ENCODE measurements around the gene ABHD14A. TPM values are rescaled to one million over a fixed set of nuclear protein-coding genes. Genes with fewer than 3 reads are reported as not detected.

The ABHD14A gene
- polyA plus RNA-seq, 5 donors = 19.3 to 33.6 (median 23.2) TPM

- no peak for DNase-seq
Observed at GRCh38 chr3:52017586-52017985, 42.7 kb downstream of the ABHD14A start.

GRCh38 chr3:52018319-52019000, 43.6 kb downstream of the ABHD14A start:
- DNase-seq = no peak

- DNase-seq = no peak
Observed at GRCh38 chr3:52019352-52020080, 44.7 kb downstream of the ABHD14A start.

GRCh38 chr3:52020796-52021195, 45.9 kb downstream of the ABHD14A start:
- DNase-seq = no peak

- no peak for DNase-seq
Observed at GRCh38 chr3:52021489-52022268, 46.8 kb downstream of the ABHD14A start.

GRCh38 chr3:52022323-52023100, 47.6 kb downstream of the ABHD14A start:
- no peak for DNase-seq

- DNase-seq = no peak
Observed at GRCh38 chr3:52023101-52023770, 48.4 kb downstream of the ABHD14A start.

GRCh38 chr3:52023860-52024764, 49.2 kb downstream of the ABHD14A start:
- DNase-seq = no peak

GRCh38 chr3:52024765-52025452, 50.0 kb downstream of the ABHD14A start:
- DNase-seq = no peak

GRCh38 chr3:52025453-52025852, 50.6 kb downstream of the ABHD14A start:
- DNase-seq = no peak

GRCh38 chr3:52026041-52026440, 51.2 kb downstream of the ABHD14A start:
- DNase-seq = no peak

- DNase-seq = no peak
Observed at GRCh38 chr3:52028572-52028971, 53.7 kb downstream of the ABHD14A start.

- DNase-seq = no peak
Observed at GRCh38 chr3:52029053-52029452, 54.2 kb downstream of the ABHD14A start.

- DNase-seq = no peak
Observed at GRCh38 chr3:52029535-52029934, 54.7 kb downstream of the ABHD14A start.

Other genes starting within 250 kb of the ABHD14A start
- not detected for gene IQCF6, start 195.8 kb upstream of the ABHD14A start, polyA plus RNA-seq (ENCODE audit: insufficient read depth in 1 of 5, insufficient read length in 5 of 5, low replicate concordance in 1 of 5)
- not detected for gene IQCF2, start 113.4 kb upstream of the ABHD14A start, polyA plus RNA-seq (ENCODE audit: insufficient read depth in 1 of 5, insufficient read length in 5 of 5, low replicate concordance in 1 of 5)
- gene IQCF5, start 99.5 kb upstream of the ABHD14A start, polyA plus RNA-seq (ENCODE audit: insufficient read depth in 1 of 5, insufficient read length in 5 of 5, low replicate concordance in 1 of 5) = not detected
- gene IQCF1, start 71.7 kb upstream of the ABHD14A start, polyA plus RNA-seq (ENCODE audit: insufficient read depth in 1 of 5, insufficient read length in 5 of 5, low replicate concordance in 1 of 5) = under 1 TPM in 1 of 5 donors, not detected in 4; 0.15 TPM
- 10 to 100 TPM; 13.4 to 26.3 (median 18.9) TPM for gene RRP9, start 33.2 kb upstream of the ABHD14A start, polyA plus RNA-seq (ENCODE audit: insufficient read depth in 1 of 5, insufficient read length in 5 of 5, low replicate concordance in 1 of 5)
- gene PARP3, start 32.7 kb upstream of the ABHD14A start, polyA plus RNA-seq (ENCODE audit: insufficient read depth in 1 of 5, insufficient read length in 5 of 5, low replicate concordance in 1 of 5) = 10 to 100 TPM; 16.3 to 24.2 (median 20.1) TPM
- gene GPR62, start 19.7 kb upstream of the ABHD14A start, polyA plus RNA-seq (ENCODE audit: insufficient read depth in 1 of 5, insufficient read length in 5 of 5, low replicate concordance in 1 of 5) = under 1 TPM; 0.18 to 0.38 (median 0.28) TPM
- 10 to 100 TPM; 35.7 to 67.3 (median 47.7) TPM for gene PCBP4, start 7.6 kb upstream of the ABHD14A start, polyA plus RNA-seq (ENCODE audit: insufficient read depth in 1 of 5, insufficient read length in 5 of 5, low replicate concordance in 1 of 5)
- gene ABHD14B, start 1.0 kb upstream of the ABHD14A start, polyA plus RNA-seq (ENCODE audit: insufficient read depth in 1 of 5, insufficient read length in 5 of 5, low replicate concordance in 1 of 5) = 10 to 100 TPM; 43.4 to 52.4 (median 50.6) TPM
- 10 to 100 TPM; 28.7 to 43.1 (median 37.4) TPM for gene ACY1, start 8.5 kb downstream of the ABHD14A start, polyA plus RNA-seq (ENCODE audit: insufficient read depth in 1 of 5, insufficient read length in 5 of 5, low replicate concordance in 1 of 5)
- gene RPL29, start 20.8 kb downstream of the ABHD14A start, polyA plus RNA-seq (ENCODE audit: insufficient read depth in 1 of 5, insufficient read length in 5 of 5, low replicate concordance in 1 of 5) = 1,000 to 10,000 TPM; 1,885 to 2,503 (median 1,910) TPM
- 10 to 100 TPM; 17.4 to 24.2 (median 22.2) TPM for gene DUSP7, start 81.5 kb downstream of the ABHD14A start, polyA plus RNA-seq (ENCODE audit: insufficient read depth in 1 of 5, insufficient read length in 5 of 5, low replicate concordance in 1 of 5)
- gene POC1A, start 179.4 kb downstream of the ABHD14A start, polyA plus RNA-seq (ENCODE audit: insufficient read depth in 1 of 5, insufficient read length in 5 of 5, low replicate concordance in 1 of 5) = 10 to 100 TPM in 2 of 5 donors, 1 to 10 TPM in 3; 8.5 to 13.2 (median 9.8) TPM
- 10 to 100 TPM; 36.0 to 41.9 (median 39.3) TPM for gene ALAS1, start 223.1 kb downstream of the ABHD14A start, polyA plus RNA-seq (ENCODE audit: insufficient read depth in 1 of 5, insufficient read length in 5 of 5, low replicate concordance in 1 of 5)

All from right lung (tissue), 5 donors.